Adrenal gland (tissue), 12 donors: Measurements from ENCODE around the gene STX8. TPM values are rescaled to one million over a fixed set of nuclear protein-coding genes. Genes with fewer than 3 reads are reported as not detected.

ENCODE experiments used
- DNase-seq, 7 donors: peaks; one replicate each; pipeline ENCODE4 v3.0.0-alpha.2; 2019 to 2020
- H3K27ac ChIP-seq, 5 donors: fragments of 200-600 bp; sonication (generic) in 4 of 5; 1 replicate in 3 of 5; 2 replicates in 2 of 5; pipeline versions ENCODE4 v1.5.1 to v1.8.0; 2016 to 2020; ENCODE audit warnings: mild to moderate bottlenecking in 1 of 5
- H3K27me3 ChIP-seq: fragments of 200-600 bp; 2 replicates; pipeline ENCODE4 v1.8.0; 2021
- H3K36me3 ChIP-seq, 2 donors: fragments of 200-600 bp; replicated peaks in 1 of 2; 1 replicate in 1 of 2; 2 replicates in 1 of 2; pipeline versions ENCODE4 v1.5.1 to v1.8.0; 2018 to 2022
- H3K4me1 ChIP-seq, 2 donors: fragments of 200-600 bp; replicated peaks in 1 of 2; 1 replicate in 1 of 2; 2 replicates in 1 of 2; pipeline versions ENCODE4 v1.5.1 to v1.8.0; 2018 to 2021
- H3K4me3 ChIP-seq, 4 donors: fragments of 200-600 bp; sonication (generic) in 3 of 4; one replicate each; pipeline ENCODE4 v1.5.1; 2016 to 2018
- H3K9me3 ChIP-seq, 3 donors: fragments of 200-600 bp; sonication (generic) in 1 of 3; replicated peaks in 1 of 3; 1 replicate in 2 of 3; 2 replicates in 1 of 3; pipeline versions ENCODE4 v1.5.1 to v1.8.0; 2016 to 2021
- POLR2A ChIP-seq, 2 donors: fragments of 450-650 bp; IDR thresholded peaks; one replicate each; pipeline ENCODE4 v1.6.1; 2017; ENCODE audit warnings: antibody characterized with exemption in 2 of 2, mild to moderate bottlenecking in 2 of 2, moderate library complexity in 1 of 2
- WGBS, 4 donors: extraction: QIAGEN DNeasy Blood & Tissue Kit in 2 of 4; methylation state at CpG; one replicate each; pipeline versions ENCODE4 v1.1.5 to v1.1.7; 2013 to 2017; 5-methylcytosine and 5-hydroxymethylcytosine counted together
- intact Hi-C, 2 donors: fragments of 100-400 bp; cut with DNase I; formaldehyde crosslinking; loops; one replicate each; pipeline versions ENCODE4 v1.14.1 to v1.15.0; 2022 to 2023
- polyA plus RNA-seq, 3 donors: library from polyadenylated mRNA; stranded (reverse); fragments of 200-250 nt in 2 of 3; fragments of 350-450 nt in 1 of 3; fragmentation: Illumina TruSeq in 1 of 3; extraction: RNeasy Lipid Tissue Mini Kit (QIAGEN cat#74804) in 1 of 3; gene quantifications; one replicate each; pipeline ENCODE4 v1.2.3, GENCODE V29; 2013 to 2014
- total RNA-seq, 9 donors: library from RNA; depleted of rRNA in 4 of 9; stranded (reverse); fragments of >200 nt in 4 of 9; fragments of 120-200 nt in 1 of 9; fragmentation: NEBNext Ultra II Directional in 1 of 9; extraction: Animal tissue kit (Norgen Biotek cat#: 25700) in 1 of 9; gene quantifications; one replicate each; pipeline versions ENCODE4 v1.1.0 to v1.2.4, GENCODE V29; 2013 to 2023
- TF ChIP-seq, protein P1 (sequence below), 6 experiments: fragments of 450-650 bp in 4 of 6; fragments of 200-600 bp in 2 of 6; sonication (generic) in 1 of 6; IDR thresholded peaks; 1 replicate in 5 of 6; 2 replicates in 1 of 6; pipeline versions ENCODE4 v1.5.1 to v1.8.0; 2016 to 2021; ENCODE audit warnings: antibody characterized with exemption in 6 of 6, mild to moderate bottlenecking in 2 of 6, moderate library complexity in 1 of 6
- donor health status: healthy with polysubstance abuse.
- donor health status: Bipolar disorder and iron deficiency.
- donor health status: DM: yes; HTN: yes; CAD: no.
- donor health status: DM: no; HTN: no; CAD: no.
- donor health status: DM: no; HTN: no; CAD: no.
- donor health status: DM: yes; HTN: yes; CAD: no.

The STX8 gene
- total and polyA plus RNA-seq, 12 donors, result 21.9 to 94.1 (median 72.3) TPM

DNA sequence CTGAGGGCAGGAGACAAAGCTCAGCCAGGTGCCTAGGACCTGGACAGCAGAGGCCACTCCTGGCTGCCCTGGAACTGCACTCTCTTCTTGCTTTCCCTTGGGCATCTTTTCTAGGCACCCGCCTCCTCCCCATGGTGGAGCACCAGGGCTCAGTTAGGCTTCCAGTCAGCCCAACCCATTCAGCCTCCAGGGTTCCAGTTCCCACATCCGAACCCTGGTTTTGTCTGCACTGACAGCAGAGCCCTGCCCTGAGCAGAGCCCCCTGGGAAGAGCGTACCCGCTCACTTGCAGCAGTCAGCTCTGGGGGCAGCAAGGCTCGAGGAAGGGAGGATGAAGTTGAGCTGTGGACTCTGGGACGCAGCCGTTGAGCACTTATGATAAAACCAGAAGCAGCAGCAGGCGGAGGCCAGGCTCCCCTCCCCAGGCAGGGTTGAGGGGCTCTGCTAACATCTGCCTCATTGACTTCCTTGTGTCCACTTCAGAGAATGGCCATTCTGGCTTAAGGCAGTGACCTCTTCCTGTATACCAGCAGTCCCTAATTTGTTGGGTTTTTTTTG is 341.2 kb downstream of the STX8 start:
- peaks cover 20% of the 10 kb centered on the region for H3K27me3 ChIP-seq
- TF ChIP-seq, protein P1, sequence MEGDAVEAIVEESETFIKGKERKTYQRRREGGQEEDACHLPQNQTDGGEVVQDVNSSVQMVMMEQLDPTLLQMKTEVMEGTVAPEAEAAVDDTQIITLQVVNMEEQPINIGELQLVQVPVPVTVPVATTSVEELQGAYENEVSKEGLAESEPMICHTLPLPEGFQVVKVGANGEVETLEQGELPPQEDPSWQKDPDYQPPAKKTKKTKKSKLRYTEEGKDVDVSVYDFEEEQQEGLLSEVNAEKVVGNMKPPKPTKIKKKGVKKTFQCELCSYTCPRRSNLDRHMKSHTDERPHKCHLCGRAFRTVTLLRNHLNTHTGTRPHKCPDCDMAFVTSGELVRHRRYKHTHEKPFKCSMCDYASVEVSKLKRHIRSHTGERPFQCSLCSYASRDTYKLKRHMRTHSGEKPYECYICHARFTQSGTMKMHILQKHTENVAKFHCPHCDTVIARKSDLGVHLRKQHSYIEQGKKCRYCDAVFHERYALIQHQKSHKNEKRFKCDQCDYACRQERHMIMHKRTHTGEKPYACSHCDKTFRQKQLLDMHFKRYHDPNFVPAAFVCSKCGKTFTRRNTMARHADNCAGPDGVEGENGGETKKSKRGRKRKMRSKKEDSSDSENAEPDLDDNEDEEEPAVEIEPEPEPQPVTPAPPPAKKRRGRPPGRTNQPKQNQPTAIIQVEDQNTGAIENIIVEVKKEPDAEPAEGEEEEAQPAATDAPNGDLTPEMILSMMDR (IDR thresholded peaks at IDR 0.05), result no peak
- no peak for TF ChIP-seq POLR2A (IDR thresholded peaks at IDR 0.05)
- H3K4me1 ChIP-seq, result peaks cover 4 to 6% of the 10 kb centered on the region in 2 donors
- H3K27ac ChIP-seq, result no peak overlapping the region
- H3K4me3 ChIP-seq, result no peak overlapping the region
- intact Hi-C loops, result no loop called here
- H3K36me3 ChIP-seq, result no peaks in the 10 kb centered on the region
- DNase-seq, result no peak
- 47 to 76% (median 74%) methylated on average over 3 to 8 of the region's 8 CpGs for WGBS, 4 donors
- no peaks in the 10 kb centered on the region for H3K9me3 ChIP-seq

DNA sequence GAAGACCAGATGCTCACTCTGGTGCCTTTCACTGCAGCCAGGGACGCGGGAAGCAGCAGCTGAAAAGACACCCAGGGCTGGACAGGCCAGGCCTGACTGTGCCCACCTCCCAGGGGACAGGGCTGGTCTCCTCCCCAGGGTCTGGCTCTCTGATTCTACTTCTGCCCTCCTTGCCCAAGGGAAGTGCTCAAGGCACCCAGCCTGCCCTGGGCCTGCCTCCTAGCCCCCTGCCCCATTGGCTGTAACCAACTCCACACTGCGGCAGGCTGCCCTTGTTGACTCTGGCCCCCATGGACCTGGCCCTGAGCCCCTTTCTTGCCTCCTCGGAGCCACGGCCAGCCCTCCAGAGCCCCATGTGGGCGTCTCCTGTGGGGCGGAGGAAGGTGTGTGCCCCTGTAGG is 341.9 kb downstream of the STX8 start:
- TF ChIP-seq, protein P1 (IDR thresholded peaks at IDR 0.05), result no peak
- no peak for TF ChIP-seq POLR2A (IDR thresholded peaks at IDR 0.05)
- DNase-seq, result no peak
- Histone ChIP-seq H3K4me1 (no peaks in the 10 kb centered on the region), H3K4me3 (no peak overlapping the region), H3K9me3 (no peaks in the 10 kb centered on the region), H3K36me3 (no peaks in the 10 kb centered on the region), H3K27ac (no peak overlapping the region), H3K27me3 (peaks cover 20% of the 10 kb centered on the region)
- intact Hi-C loops, result no loop called here
- 87 to 92% (median 90%) methylated on average over 2 to 7 of the region's 7 CpGs for WGBS, 4 donors

DNA sequence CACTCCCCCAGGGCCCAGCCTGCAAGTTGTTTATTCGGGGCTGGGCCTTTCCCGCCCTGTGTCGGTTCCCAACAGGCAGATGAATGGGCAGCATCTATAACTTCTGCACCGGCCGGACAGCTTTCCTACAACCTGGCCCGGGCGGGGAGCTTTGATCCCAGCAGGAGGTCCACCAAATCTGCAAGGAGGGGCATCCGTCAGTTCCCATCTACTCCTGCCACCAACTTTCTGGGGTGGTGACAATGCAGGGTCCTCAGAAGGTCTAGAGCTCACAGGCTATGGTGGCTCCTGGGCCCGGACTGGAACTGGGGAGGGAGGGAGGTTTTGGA is 342.4 kb downstream of the STX8 start:
- H3K27me3 ChIP-seq, result peaks cover 20% of the 10 kb centered on the region
- WGBS, 4 donors, result 39 to 61% (median 58%) methylated on average over 1 to 9 of the region's 9 CpGs
- no peaks in the 10 kb centered on the region for H3K4me1 ChIP-seq
- no peak for DNase-seq
- H3K4me3 ChIP-seq, result no peak overlapping the region
- intact Hi-C loops, result no loop called here
- TF ChIP-seq, protein P1 (IDR thresholded peaks at IDR 0.05), result no peak
- no peak for TF ChIP-seq POLR2A (IDR thresholded peaks at IDR 0.05)
- no peaks in the 10 kb centered on the region for H3K9me3 ChIP-seq
- H3K27ac ChIP-seq, result no peak overlapping the region
- H3K36me3 ChIP-seq, result no peaks in the 10 kb centered on the region

DNA sequence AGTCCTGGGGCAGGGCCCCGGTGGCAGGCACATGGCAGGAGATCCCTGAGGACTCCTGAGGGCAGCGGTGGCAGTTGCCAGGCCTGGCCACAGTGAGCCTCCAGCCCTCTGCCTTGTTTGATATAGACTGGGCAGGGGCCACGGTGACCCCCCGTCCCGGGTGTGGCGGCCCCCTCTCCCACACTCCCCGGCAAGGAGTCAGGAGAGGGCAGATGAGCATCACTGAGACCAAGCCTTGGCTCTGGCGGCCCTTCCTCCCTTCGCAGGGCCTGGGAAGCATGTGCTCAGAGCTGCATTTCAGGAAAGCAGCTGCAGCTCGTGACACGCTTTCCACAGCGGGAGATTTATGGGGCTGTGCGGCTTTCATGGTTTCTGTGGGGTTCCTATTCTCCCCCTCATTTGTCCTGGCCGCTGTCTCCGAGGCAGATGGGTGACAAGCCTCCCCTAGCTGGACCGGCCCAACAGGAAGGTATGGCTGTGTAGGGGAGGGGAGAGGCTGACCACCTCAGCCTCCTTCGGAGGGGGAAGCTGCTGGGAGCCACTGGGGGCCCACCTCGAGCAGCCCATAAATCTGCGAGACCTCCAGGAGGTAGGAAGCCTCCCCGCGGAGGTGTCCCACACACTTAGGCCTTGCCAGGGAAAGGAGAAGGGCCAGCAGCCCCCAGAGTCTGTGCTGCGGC is 342.9 kb downstream of the STX8 start:
- Histone ChIP-seq H3K27me3 (peaks cover 20% of the 10 kb centered on the region), H3K4me3 (no peak overlapping the region), H3K36me3 (no peaks in the 10 kb centered on the region), H3K27ac (no peak overlapping the region), H3K4me1 (no peaks in the 10 kb centered on the region), H3K9me3 (no peaks in the 10 kb centered on the region)
- WGBS, 4 donors, result 24 to 36% (median 35%) methylated on average over 13 to 22 of the region's 22 CpGs
- intact Hi-C loops, result no loop called here
- DNase-seq, result no peak
- TF ChIP-seq, protein P1 (IDR thresholded peaks at IDR 0.05), result no peak
- TF ChIP-seq POLR2A (IDR thresholded peaks at IDR 0.05), result no peak
